KOPT-K1 (cell line): ENCODE measurements around the gene AP3D1.
"Not testable (repeated sequence)": the region's sequence is repeated elsewhere in the genome, so short reads cannot be mapped to it uniquely, and the experiment has no call there.

Experiments
- H3K27ac ChIP-seq: fragments of 200-600 bp; sonication (generic); 2 replicates; pipeline ENCODE4 v1.5.1; 2016; ENCODE audit warnings: antibody characterized with exemption, mild to moderate bottlenecking, low read depth, low read length; ENCODE audit not compliant: poor library complexity, severe bottlenecking
- H3K36me3 ChIP-seq: fragments of 200-600 bp; sonication (generic); 2 replicates; pipeline ENCODE4 v1.5.1; 2017; ENCODE audit warnings: antibody characterized with exemption, mild to moderate bottlenecking, low read length, moderate library complexity; ENCODE audit not compliant: insufficient read depth
- H3K9me3 ChIP-seq: fragments of 200-600 bp; sonication (generic); 2 replicates; pipeline ENCODE4 v1.5.1; 2017; ENCODE audit warnings: antibody characterized with exemption, low read length, mild to moderate bottlenecking; ENCODE audit not compliant: insufficient read depth, poor library complexity, severe bottlenecking

AP3D1 gene

GRCh38 chr19:2086695-2087620 lies 64.4 kb downstream of the AP3D1 start:
- not testable (repeated sequence) for H3K9me3 ChIP-seq, H3K36me3 ChIP-seq
- peak overlapping the region; percentile 58 for H3K27ac ChIP-seq

GRCh38 chr19:2084993-2085720 lies 66.2 kb downstream of the AP3D1 start:
- Histone ChIP-seq H3K9me3 (no peaks in the 10 kb centered on the region), H3K27ac (peak overlapping the region; percentile 86), H3K36me3 (peaks cover 7% of the 10 kb centered on the region; the same call in 1 of the 2 replicates)

GRCh38 chr19:2083174-2083854 lies 68.1 kb downstream of the AP3D1 start:
- H3K27ac ChIP-seq: peak overlapping the region; percentile 86
- H3K36me3 ChIP-seq: peaks cover 26% of the 10 kb centered on the region
- H3K9me3 ChIP-seq: no peaks in the 10 kb centered on the region

- peaks cover 38% of the 10 kb centered on the region for H3K36me3 ChIP-seq
- H3K27ac ChIP-seq: peak overlapping the region; percentile 86
- no peaks in the 10 kb centered on the region for H3K9me3 ChIP-seq
These were observed 69.2 kb downstream of the AP3D1 start for GRCh38 chr19:2081873-2082810.

- H3K36me3 ChIP-seq: peaks cover 54% of the 10 kb centered on the region
These were observed 70.9 kb downstream of the AP3D1 start for GRCh38 chr19:2080336-2080988.

GRCh38 chr19:2079865-2080301 lies 71.5 kb downstream of the AP3D1 start:
- Histone ChIP-seq H3K36me3 (peaks cover 60% of the 10 kb centered on the region), H3K27ac (no peak overlapping the region), H3K9me3 (no peaks in the 10 kb centered on the region)

More at GRCh38 chr19:2080336-2080988, 70.9 kb downstream of the AP3D1 start:
- Histone ChIP-seq H3K27ac (no peak overlapping the region), H3K9me3 (no peaks in the 10 kb centered on the region)

GRCh38 chr19:2079076-2079864 lies 72.1 kb downstream of the AP3D1 start:
- no peaks in the 10 kb centered on the region for H3K9me3 ChIP-seq
- peaks cover 65% of the 10 kb centered on the region for H3K36me3 ChIP-seq

GRCh38 chr19:2077833-2078619 lies 73.3 kb downstream of the AP3D1 start:
- Histone ChIP-seq H3K36me3 (peaks cover 77% of the 10 kb centered on the region), H3K27ac (no peak overlapping the region), H3K9me3 (no peaks in the 10 kb centered on the region)

More at GRCh38 chr19:2079076-2079864, 72.1 kb downstream of the AP3D1 start:
- no peak overlapping the region for H3K27ac ChIP-seq

- Histone ChIP-seq H3K27ac (no peak overlapping the region), H3K36me3 (peaks cover 84% of the 10 kb centered on the region), H3K9me3 (no peaks in the 10 kb centered on the region)
These were observed 74.0 kb downstream of the AP3D1 start for GRCh38 chr19:2077398-2077797.

GRCh38 chr19:2076526-2076944 lies 74.8 kb downstream of the AP3D1 start:
- Histone ChIP-seq H3K9me3 (no peaks in the 10 kb centered on the region), H3K27ac (no peak overlapping the region), H3K36me3 (peaks cover 92% of the 10 kb centered on the region)

GRCh38 chr19:2072757-2073551 lies 78.4 kb downstream of the AP3D1 start:
- no peak overlapping the region for H3K27ac ChIP-seq
- H3K9me3 ChIP-seq: no peaks in the 10 kb centered on the region
- H3K36me3 ChIP-seq: peaks cover 76% of the 10 kb centered on the region
